CD4-positive, CD25-positive, alpha-beta regulatory T cell (primary cell): ENCODE results near the gene TRIM49C. TPM values are rescaled to one million over a fixed set of nuclear protein-coding genes. Genes with fewer than 3 reads are reported as not detected.

ENCODE experiments used
- polyA plus RNA-seq, 4 donors: library from polyadenylated mRNA; unstranded; fragments of 300-500 nt; fragmentation: Illumina TruSeq; gene quantifications; one replicate each; pipeline ENCODE4 v1.2.3, GENCODE V29; 2021
- total RNA-seq: library from RNA; stranded (reverse); gene quantifications from one replicate; pipeline ENCODE4 v1.2.3, GENCODE V29; 2022

Gene TRIM49C
- total and polyA plus RNA-seq, 5 donors from 2014 or later: not detected

Other genes starting within 250 kb of the TRIM49C start
- not detected for gene TRIM49, start 222.5 kb upstream of the TRIM49C start, total RNA-seq
- not detected for gene TRIM49, start 222.5 kb upstream of the TRIM49C start, polyA plus RNA-seq
- gene TRIM64B, start 152.6 kb upstream of the TRIM49C start, total RNA-seq: not detected
- gene TRIM64B, start 152.6 kb upstream of the TRIM49C start, polyA plus RNA-seq: not detected
- gene TRIM49D1, start 108.9 kb upstream of the TRIM49C start, total RNA-seq: not detected
- not detected for gene TRIM49D1, start 108.9 kb upstream of the TRIM49C start, polyA plus RNA-seq
- not detected for gene TRIM49D2, start 107.0 kb upstream of the TRIM49C start, total RNA-seq
- gene TRIM49D2, start 107.0 kb upstream of the TRIM49C start, polyA plus RNA-seq: not detected
- not detected for gene TRIM64, start 65.1 kb upstream of the TRIM49C start, total RNA-seq
- gene TRIM64, start 65.1 kb upstream of the TRIM49C start, polyA plus RNA-seq: not detected
- not detected for gene UBTFL1, start 54.8 kb downstream of the TRIM49C start, total RNA-seq
- not detected for gene UBTFL1, start 54.8 kb downstream of the TRIM49C start, polyA plus RNA-seq
- gene NAALAD2, start 103.6 kb downstream of the TRIM49C start, total RNA-seq: not detected
- under 1 TPM in 2 of 4 donors, not detected in 2; 0.06 to 0.08 TPM for gene NAALAD2, start 103.6 kb downstream of the TRIM49C start, polyA plus RNA-seq
- 114 TPM for gene CHORDC1, start 191.9 kb downstream of the TRIM49C start, total RNA-seq
- gene CHORDC1, start 191.9 kb downstream of the TRIM49C start, polyA plus RNA-seq: 10 to 100 TPM; 36.9 to 43.0 (median 40.7) TPM